ENCODE results near the gene PTPN20.

- TF ChIP-seq CTCF (IDR thresholded peaks at IDR 0.05) = no peak
- TF ChIP-seq POLR2AphosphoS5 (IDR thresholded peaks at IDR 0.05) = no peak
- no peak for TF ChIP-seq POLR2A (IDR thresholded peaks at IDR 0.05)
These were observed 81.8 kb downstream of the PTPN20 start for GRCh38 chr10:46992803-46993561.

Data from prostate gland (tissue), 2 donors.